ENCODE data around the gene PIEZO2.

PIEZO2 gene

GRCh38 chr18:11113046-11113548, 36.3 kb downstream of the PIEZO2 start:
- DNase-seq (ENCODE audit: low read depth), result no peak

- DNase-seq (ENCODE audit: low read depth), result peak; percentile 51
These were observed 37.1 kb downstream of the PIEZO2 start for GRCh38 chr18:11112286-11112685.

- no peak for DNase-seq (ENCODE audit: low read depth)
These were observed 38.9 kb downstream of the PIEZO2 start for GRCh38 chr18:11110509-11110908.

DNA sequence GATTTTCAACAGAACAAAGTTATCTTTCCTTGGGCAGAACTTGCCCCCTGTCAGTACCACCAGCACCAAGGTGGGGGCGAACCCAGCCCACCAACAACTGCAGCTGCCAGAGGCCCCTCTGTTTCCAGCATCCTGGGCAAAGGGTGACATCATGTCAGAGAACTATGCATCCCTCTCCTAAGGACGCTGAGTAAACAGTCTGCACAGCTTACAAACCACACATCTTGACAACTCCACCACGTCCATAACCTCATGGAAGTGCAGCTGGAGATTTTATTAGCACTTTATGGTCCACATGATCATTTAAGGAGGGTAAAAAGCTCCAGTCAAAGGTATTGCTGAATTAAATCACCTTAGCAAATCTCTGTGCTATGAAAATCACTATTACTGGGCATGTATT, 40.4 kb downstream of the PIEZO2 start:
- DNase-seq (ENCODE audit: low read depth), result no peak

- no peak for DNase-seq (ENCODE audit: low read depth)
These were observed 42.5 kb downstream of the PIEZO2 start for GRCh38 chr18:11106894-11107293.

- DNase-seq (ENCODE audit: low read depth), result peak; percentile 73
These were observed 43.9 kb downstream of the PIEZO2 start for GRCh38 chr18:11105463-11105862.

DNA sequence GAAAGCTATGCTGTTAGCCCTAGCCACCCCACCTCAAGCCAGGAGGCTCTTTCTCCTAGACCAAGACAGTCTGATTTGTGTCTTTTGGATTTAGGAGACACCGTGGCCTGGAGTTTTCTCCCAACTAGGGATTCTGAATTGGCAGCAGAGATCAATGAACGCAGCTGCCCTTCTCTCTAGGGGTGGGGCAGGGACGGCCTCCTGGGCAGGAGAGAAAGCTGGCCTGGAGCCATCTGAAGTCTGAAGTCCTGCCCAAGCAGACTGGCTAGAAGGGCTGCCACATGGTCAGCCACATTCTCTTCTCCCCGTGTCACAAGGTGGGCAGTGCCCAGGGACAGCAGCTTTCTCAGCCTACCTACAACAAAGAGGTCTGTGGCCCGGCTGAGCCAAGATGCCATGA, 45.1 kb downstream of the PIEZO2 start:
- DNase-seq (ENCODE audit: low read depth), result no peak

DNA sequence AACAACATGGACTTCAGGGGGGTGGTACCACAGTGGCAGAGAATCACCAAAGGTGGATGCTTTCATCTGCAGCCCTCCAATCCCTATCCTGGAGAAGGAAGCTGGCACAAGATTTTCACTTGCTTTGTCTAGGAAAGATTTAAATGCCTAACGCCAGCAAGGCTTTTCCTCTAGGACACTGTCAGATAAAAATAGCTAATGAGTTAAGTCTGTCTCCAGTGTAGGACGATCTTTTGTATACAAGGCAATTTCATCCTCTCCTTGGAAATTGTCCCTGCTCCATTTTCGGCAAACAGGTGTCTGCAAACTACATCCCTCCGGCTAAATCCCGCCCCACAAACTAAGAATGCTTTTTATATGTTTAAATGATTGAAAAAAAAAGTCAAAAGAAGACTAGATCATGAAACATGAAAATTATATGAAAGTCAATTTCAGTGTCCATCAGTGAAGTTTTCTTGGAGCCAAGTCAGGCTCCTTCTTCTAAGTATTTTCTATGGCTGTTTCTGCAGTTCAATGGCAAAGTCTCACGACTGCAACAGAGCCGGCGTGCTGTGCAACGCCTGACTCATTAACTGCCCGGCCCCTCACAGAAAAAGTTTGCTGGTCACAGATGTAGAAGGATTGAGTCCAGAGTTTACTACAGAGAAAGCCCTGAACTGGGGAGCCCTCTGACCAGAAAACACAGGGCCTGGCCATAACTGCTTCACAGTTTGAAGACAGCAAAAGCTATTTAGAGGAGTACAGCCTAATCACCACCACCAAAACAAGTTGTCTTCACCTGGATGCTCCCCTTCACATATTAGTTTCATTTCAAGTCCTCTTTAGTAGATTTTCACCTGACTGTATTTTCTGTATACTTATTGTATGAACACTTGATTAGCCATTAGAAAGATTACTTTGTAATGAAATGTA, 52.3 kb downstream of the PIEZO2 start:
- no peak for DNase-seq (ENCODE audit: low read depth)

DNA sequence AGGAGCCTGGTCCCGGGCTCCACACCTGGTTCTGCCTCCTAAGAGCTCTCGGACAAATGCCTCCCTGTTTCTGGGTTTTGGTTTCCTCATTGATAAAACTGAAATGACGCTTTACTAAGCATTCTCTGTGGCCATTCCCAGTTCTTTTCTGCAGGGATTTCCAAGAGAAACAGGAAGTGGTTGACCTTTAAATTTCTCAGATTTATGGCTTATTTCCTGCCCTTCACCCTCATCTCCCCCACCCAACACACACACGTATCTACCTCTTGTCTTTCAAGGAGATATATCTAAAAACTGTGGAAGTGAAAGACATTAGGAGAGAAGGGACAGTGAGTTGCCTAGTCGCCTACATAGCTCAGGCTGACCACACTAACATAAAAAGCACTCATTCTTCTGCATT, 53.0 kb downstream of the PIEZO2 start:
- DNase-seq (ENCODE audit: low read depth), result no peak

- DNase-seq (ENCODE audit: low read depth), result no peak
These were observed 53.6 kb downstream of the PIEZO2 start for GRCh38 chr18:11095674-11096293.

GRCh38 chr18:11095211-11095610, 54.2 kb downstream of the PIEZO2 start:
- no peak for DNase-seq (ENCODE audit: low read depth)

DNA sequence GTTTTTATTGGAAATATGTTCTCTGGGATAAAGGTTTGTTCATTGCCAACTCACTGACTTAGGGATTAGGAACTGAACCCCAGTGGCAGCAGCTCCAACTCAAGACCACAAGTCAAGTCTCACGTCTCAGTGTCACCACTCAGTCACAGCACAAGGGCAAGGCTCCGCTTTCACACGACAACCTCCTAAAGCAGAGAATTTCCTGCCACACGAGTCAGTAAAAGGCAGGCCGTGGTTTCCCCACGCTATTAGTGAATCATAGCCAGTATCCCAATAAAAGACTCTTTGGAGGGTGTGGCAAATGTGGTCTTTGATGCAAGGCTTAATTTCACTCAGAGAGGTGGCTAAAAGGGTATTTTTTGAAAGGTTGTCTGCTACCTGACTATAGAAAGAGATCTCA, 57.6 kb downstream of the PIEZO2 start:
- DNase-seq (ENCODE audit: low read depth), result no peak

DNA sequence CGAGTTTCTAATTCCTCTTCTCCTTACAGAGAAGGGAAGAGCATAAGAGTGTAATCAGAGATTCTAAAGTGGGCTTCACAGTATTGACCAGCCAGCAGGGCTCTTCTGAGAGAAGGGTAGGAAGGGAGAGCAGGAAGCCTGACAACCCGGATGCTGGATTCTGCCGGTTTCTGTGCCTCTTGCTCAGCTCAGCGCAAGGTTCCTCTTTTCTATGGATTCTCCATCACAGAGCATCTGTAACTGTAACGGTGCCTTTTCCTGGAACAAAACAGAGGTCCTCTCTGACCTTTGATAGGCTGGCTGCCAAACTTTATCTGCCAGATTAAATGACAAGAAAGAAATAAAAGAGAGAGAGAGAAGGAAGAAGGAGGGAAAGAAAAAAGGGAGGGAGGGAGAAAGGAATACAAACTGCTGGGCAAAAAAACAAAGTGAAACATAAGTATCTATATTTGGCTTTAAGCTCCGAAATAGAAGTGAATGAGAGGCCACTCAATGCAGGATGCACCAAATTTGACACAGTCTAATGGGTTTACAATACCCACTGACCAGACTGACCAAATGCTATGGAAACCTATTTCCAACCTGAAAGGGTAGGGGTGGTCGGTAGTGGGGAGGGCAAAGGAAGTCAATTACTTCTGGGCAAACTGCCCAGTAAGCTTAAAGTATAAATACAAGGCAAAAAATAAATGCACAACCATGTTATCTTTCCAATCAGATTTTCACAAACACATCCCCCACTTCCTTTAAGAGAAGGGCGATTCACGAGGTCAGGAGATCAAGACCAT, 59.2 kb downstream of the PIEZO2 start:
- no peak for DNase-seq (ENCODE audit: low read depth)

DNA sequence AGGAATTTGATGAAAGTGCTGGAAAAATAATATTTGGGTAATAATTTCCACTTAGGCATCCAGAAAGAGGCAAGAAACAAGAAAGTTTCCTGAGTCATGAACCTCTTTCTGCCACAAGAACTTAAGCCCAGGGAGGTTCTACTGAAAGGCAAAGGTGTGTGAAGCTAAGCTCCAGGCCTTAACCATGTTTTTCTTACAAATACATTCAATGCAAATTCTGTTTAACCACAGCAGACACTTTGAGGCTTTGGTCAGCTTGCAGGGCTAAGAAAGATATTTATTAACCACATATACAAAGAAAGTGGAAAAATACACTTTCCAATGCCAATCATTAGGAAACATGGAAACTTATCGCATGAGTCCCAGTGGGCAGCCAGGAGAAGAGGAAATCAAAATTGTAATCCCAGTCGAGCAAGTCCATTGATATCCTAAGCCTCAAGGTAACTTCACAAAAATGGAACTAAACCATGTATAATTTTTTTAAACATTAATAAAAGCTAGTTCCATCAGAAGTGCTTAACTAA, 68.3 kb downstream of the PIEZO2 start:
- DNase-seq (ENCODE audit: low read depth), result no peak

- no peak for DNase-seq (ENCODE audit: low read depth)
These were observed 70.9 kb downstream of the PIEZO2 start for GRCh38 chr18:11078491-11078890.

DNA sequence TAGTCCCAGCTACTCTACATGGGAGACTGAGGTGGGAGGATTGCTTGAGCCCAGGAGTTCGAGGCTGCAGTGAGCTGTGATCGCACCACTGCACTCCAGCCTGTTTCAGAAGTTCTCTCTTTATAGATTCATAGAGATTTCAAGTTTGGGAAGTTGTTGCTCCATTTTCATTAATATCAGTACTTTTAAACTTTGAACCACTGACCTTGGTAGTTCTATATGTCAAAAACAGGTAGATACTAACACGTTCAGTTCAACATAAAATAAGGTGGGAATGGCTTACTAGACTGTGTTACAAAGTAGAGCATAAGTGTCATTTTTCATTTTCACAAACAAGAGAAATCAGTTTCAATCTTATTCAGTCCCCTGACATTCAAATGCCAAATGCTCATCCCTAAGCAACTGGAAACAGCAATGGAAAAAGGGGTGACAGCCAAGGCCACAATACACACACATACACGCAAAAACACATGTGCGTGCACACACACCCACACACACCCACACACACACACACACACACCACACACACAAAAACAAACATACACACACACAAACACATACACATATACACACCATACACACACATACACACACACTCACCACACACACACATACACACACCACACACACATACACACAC, 71.7 kb downstream of the PIEZO2 start:
- DNase-seq (ENCODE audit: low read depth), result no peak

DNA sequence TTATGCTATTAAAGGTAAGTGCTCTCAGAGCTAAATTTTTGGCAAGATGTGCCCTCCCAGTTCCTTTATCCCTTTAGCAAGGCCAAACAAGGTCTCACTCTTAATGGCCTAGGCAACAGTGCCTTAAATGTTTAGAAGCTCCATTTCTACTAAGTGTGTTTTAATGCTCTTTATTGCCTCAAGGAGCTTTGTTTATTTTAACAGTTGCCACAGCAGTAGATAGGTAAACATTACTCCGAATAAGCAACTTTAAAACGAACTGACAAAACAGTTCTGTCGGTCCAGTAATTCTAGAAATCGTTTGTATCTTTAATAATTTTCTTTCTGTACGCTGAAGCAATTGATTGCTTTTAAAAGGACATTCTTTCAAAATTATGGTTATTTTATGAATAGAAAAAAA, 74.5 kb downstream of the PIEZO2 start:
- no peak for DNase-seq (ENCODE audit: low read depth)

DNA sequence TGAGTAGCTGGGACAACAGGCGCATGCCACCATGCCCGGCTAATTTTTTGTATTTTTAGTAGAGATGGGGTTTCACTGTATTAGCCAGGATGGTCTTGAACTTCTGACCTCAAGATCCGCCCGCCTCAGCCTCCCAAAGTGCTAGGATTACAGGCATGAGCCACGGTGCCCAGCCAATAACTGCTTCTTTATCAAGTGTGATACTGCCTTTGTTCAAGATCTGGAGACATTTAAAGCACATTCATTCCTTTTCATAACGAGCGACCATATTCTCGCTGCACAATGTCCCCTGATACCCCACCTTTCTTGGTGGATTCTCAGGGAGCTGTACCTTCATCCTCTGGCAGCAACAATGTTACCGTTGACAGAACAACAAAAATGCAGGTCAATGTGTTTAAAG, 75.4 kb downstream of the PIEZO2 start:
- DNase-seq (ENCODE audit: low read depth), result no peak

DNA sequence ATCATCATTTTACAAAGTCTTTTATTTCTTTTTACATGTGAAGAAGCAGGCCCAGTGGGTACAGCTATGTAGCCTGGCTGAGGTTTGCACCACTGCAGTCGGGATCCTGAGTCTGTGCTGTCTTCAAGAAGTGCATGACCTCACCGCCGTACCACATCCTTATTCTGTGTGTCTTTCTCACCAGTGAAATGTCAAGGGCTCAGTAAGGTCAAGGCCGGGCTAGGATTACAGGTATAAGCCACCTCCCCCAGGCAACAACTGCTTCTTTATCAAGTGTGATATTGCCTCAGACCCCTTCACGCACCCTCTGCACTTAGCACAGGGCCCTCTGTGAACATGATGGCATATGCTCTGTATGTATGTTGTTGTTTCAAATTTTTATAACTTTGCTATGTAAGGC, 76.7 kb downstream of the PIEZO2 start:
- DNase-seq (ENCODE audit: low read depth), result no peak

GRCh38 chr18:11071300-11071699, 78.1 kb downstream of the PIEZO2 start:
- no peak for DNase-seq (ENCODE audit: low read depth)

- no peak for DNase-seq (ENCODE audit: low read depth)
These were observed 78.8 kb downstream of the PIEZO2 start for GRCh38 chr18:11070593-11070992.

- no peak for DNase-seq (ENCODE audit: low read depth)
These were observed 83.3 kb downstream of the PIEZO2 start for GRCh38 chr18:11066038-11066437.

Measured in amniotic epithelial cell (primary cell).